T47D (cell line): ENCODE results near the gene PNPLA3.

Experiments
- DNase-seq, 2 experiments: peaks; one replicate each; pipeline versions ENCODE4 v3.0.0 to v3.0.0-alpha.2; 2011 to 2012; ENCODE audit warnings: low read depth in 1 of 2, low spot score in 1 of 2
- JUND ChIP-seq: IDR thresholded peaks from 2 replicates; pipeline ENCODE4 v1.6.1; 2012; ENCODE audit warnings: low read depth
- in situ Hi-C: cut with HindIII; loops from 2 replicates; pipeline ENCODE4 v1.10.0; 2016; ENCODE audit warnings: low sequenced_read_pairs, low pct_unique_long_range_greater_than_20kb

PNPLA3 gene

DNA sequence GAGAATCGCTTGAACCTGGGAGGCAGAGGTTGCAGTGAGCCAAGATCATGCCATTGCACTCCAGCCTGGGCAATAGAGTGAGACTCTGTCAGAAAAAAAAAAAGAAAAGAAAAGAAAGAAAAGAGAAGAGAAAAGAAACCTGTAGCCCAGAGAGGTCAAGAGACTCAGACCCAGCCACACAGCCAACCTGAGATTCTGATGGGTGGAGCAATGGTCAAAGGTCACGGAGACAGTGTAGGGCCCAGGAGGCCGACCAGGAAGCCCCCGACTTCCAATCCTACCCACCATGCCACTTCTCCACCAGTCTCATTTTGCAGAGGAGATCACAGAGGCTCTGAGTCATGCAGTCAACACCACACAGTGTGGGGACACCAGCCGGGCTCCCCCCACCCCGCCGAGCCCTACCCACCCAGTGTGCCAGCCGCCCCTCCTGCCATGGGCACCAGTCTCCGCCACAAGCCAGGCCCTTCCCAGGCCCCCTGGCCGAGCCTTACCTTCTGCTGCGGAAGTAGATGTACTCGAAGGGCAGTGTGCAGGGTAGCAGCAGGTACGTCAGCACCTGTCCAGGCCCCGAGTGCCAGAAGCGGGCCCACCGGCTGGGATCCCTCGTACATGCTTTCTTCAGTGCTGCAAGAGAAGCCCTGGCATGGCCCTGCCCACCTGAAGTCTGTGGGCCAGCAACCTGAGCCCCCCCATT lies 39.7 kb upstream of the PNPLA3 start:
- no peak for DNase-seq
- no peak for TF ChIP-seq JUND
- in situ Hi-C loops, result no loop called here

DNA sequence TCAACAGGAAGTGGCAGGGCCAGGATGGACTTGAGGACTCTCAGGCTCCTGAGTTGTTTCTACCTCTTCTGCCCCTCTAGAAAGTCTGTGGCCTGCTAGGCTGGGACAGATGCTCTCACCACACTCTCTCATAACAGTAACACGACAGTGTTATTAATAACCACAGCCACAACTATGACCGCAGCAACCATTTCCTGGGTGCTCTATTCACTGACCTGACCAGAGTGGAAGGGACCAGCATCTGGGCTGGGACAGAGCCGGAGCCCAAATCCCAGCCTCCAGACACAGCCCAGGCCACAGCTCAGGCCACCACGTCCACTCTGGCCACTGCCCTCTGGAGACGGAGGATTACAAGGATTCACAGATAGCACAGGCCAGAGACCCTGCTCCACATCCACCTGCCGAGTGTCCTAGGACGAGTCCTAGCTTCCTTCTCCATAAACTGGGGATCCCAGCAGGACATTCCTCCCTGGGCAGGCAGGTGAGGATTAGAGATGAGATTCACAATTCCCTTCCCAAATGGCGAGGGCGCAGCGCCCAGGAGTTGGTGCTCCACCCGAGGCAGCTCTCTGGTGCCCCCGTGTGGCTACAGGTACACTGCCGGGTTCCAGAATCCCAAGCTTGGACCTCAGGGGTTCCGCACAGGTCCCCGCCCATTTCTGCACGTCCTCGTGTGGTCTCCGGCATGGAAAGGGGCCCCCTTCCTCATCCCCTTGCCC lies 38.8 kb upstream of the PNPLA3 start:
- DNase-seq, result peak; percentile 60 to 62
- TF ChIP-seq JUND, result no peak
- in situ Hi-C loops, result no loop called here

DNA sequence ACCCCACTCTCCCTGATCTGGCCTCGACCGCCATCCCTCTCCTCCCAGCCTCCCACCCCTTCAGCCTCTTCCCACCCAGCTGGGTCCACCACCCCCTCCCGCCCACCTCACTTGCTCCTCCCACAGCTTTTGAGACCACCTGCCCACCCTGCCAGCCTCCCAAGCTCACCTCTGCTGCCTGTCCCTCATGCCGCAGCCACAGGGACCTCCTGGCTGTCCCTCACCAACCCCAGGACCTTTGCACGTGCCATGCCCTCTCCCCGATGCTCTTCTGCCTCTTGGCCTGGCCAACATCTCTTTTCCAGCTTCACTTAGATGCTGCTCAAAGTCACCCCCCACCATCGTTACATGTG lies 38.3 kb upstream of the PNPLA3 start:
- DNase-seq, result no peak
- no peak for TF ChIP-seq JUND
- in situ Hi-C loops, result no loop called here

DNA sequence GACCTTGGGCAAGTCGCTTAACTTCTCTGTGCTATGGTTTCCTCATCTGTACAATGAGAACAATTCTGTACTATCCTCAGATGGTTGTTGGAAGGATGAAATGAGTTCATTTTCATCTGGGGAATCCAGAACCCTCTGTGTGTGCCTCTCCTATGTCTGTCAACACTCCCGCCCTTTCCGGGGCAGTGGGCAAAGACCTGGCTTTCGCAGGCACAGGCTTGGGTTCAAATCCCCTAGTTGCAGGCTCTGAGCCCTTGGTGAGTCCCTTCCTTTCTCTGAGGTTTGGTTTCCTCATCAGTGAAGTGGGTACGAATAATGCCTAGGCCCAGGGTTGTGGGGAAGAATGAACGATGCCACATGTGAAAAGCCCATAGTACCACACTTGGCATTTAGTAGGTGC lies 37.8 kb upstream of the PNPLA3 start:
- in situ Hi-C loops, result no loop called here
- no peak for DNase-seq
- no peak for TF ChIP-seq JUND

DNA sequence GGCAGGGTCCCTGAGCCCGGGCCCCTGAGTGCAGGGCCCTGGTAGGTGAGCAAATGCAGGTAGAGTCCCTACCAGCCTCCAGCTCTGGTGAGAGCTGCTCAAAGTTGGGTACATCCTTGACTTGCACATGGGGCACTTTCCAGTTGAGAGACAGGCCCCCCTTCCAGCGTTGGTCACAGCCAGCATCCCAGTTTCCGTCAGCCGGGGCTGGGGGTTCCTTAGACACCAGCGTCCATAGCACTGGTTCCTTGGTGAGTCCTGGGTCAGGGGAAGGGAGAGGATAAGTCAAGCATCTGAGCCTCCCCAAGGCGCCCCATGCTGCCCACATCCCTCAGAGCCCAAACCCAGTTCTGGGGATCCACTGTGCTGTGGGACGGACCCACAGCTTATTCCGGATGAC lies 37.4 kb upstream of the PNPLA3 start:
- DNase-seq, result no peak
- in situ Hi-C loops, result no loop called here
- no peak for TF ChIP-seq JUND

DNA sequence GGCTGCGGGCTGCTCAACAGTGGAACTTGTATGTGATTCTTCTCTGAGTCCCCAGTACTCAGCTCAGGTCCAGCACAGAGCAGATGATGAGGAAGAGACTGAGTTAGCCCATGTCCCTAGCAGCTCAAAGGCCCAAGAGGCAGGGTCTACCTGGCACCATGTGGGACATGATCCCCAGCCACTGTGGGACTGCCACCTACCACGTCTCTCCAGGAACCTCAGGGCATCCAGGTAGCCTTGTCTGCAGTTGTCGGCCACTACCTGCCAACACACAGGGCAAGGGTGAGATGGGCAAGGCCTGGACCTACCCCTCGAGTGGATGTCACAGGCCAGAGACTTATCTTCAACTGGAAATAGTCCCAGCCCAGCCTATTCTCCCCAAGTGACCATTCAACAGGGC lies 36.2 kb upstream of the PNPLA3 start:
- in situ Hi-C loops, result no loop called here
- no peak for DNase-seq
- TF ChIP-seq JUND, result no peak

DNA sequence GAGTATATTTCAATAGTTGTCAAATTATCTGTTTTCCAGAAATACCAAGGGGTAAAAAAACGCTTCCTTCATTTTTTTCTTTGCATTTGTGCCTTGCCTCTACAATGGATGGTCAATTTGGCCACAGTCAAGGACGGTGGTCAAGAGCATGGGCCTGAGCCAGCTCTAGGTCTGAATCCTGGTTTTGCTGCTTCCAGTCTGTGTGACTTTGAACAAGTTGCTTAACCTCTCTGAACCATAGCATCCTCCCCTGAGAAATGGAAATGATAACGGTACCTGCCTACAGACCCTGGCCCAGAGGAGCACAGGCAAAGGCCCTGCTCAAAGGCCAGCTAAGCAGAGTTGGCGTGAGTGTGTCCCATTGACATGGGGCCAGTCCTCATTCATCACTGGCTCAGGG lies 34.9 kb upstream of the PNPLA3 start:
- no peak for DNase-seq
- in situ Hi-C loops, result no loop called here
- no peak for TF ChIP-seq JUND

DNA sequence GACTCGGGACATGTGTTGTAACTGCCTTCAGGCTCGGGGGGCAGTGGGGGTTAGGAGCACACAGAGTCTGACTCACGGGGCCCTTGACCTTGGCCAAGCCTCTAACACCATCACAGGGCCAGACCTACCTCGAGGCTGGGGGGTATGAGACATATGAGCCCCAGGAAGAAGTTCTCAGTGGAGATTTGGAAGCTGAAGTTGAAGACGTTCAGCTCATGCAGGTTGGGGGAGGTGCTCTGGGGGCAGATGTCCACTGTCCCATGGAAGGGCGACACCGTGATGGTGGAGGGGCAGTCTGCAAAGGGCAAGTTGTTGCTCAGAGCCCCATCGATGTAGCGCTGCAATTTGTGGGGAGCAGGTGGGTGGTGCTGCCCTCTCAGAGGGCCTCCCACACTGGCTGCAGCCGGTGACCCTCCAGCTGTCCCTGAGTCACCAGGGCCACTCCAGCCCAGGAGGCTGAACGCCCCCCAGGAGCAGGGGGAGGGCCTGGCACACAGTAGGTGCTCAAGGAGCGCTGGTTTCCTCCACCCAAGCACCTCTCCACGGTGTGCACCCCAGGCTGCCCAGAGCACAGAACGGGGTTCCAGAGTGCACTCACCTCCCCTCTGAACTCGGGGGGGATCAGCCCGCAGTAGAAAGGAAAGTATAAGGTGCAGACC lies 34.3 kb upstream of the PNPLA3 start:
- DNase-seq, result no peak
- in situ Hi-C loops, result no loop called here
- TF ChIP-seq JUND, result no peak

DNA sequence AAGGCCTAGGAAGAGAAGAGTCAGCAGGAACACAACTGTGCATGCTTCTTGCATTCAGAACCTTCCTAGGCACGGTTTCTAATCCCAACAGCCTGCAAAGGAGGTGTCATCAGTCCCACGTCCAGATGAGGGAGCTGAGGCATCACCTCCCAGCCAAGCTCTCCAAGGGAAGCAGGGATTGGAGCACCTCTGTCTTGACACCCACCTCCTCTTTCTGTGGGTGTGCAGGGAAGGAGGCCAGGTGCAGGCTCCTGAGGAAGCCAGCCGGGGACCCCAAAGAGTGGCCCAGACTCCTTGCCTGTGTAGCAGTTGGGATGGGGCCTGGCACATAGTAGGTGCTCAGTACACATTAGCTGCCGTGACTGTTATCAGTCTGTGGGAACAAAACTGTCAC lies 33.7 kb upstream of the PNPLA3 start:
- DNase-seq, result peak; percentile 31 to 65
- in situ Hi-C loops, result no loop called here
- TF ChIP-seq JUND, result no peak

DNA sequence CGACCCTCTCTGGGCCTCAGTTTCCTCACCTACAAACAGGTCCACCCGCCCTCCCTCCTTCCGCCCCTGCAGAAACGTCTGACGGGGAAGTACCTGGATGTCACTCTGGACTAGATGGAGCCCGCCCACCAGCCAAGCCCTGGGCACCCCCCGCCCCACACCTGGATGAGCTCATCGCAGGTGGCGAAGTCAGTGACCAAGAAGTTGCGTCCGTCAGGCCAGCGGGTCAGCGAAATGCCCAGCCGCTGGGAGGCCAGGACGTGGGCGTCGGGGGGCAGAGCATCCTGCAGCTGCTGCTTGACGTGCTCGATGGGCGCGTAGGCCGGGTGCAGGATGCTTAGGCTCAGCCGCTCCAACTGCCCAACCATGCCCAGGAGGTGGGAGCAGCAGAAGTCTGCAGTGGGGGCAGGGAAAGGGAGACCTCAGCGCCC lies 32.7 kb upstream of the PNPLA3 start:
- TF ChIP-seq JUND, result no peak
- no peak for DNase-seq
- in situ Hi-C loops, result no loop called here

DNA sequence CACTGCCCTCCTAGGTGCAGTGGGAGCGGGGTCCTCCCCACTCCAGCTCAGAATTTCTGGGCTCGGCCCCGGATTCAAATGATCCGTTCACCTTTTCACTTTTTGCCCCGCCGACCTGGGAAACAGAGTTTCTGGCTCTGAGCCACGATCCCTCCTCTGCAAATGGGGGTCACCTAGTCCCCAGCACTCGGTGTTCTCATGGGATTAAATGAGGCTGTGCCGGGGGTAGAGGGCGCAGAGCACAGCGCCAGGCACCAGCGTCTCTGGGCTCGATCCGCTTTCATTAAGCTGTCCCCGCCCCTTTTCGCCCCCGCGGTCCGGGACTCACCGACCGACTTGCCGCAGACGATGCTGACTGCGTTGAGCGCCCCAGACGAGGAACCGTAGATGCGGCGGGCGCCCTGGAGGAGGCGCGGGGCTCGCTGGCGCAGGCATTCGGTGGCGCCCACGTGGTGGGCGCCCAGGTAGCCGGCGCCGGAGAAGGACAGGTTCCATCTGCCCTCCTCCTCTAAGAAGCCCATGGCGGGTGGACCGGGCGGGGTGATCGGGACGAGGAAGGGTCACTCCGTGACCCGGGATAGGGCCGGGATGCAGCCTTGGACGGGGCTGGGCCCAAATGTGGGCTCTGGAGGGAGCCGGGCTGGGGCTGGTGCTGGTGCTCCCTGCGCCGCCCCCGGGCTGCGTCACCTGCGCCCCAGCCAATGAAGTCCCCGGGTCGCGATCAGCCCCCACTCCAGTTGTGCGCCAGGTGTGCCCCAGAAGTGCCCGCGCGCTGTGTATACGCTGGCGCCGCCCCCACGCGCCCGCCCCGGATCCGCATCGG lies 32.0 kb upstream of the PNPLA3 start, which contains the start of gene PNPLA5:
Gene PNPLA5 (minus strand): TSS at position 654 of the 823 bp plus-strand sequence. CDS start 133 bp downstream, at position 521.
- no peak for TF ChIP-seq JUND

DNA sequence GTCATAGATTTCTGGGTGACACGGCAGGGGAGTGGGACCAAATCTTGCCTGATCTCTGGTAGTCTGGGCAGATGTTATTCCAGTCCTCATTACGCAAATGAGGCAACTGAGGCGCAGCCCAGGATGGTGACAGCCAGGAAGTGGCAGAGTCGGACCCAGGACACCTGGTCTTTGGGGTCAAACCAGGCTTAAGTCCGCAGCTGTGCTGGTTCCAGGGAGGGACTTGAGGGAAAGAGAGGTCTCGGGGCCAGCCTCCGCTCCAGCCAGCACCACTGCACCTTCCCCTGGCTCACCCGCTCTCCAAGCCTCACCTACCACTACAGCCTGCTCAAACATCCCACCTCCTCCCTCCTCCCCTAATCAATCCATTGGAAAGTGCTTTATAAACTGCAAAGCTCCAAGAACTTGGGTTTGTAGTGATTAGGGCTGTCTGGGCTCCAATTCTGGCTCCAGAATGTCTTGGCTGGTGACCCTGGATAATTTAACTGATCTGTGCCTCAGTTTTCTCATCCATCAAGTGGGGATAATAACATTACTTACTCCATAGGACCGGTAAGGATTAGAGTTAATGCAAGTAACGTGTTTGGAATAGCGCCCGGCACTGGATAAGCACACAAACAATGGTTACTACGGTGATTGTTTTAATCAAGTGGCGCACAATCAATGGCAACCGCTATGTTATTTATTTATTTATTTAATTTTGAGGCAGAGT lies 31.3 kb upstream of the PNPLA3 start:
- no peak for TF ChIP-seq JUND
- in situ Hi-C loops, result no loop called here
- no peak for DNase-seq

More for the DNA sequence above, 32.0 kb upstream of the PNPLA3 start, which contains the start of gene PNPLA5:
- in situ Hi-C loops, result no loop called here
- no peak for DNase-seq
